Stomach (tissue), 9 donors: Measurements from ENCODE around the gene VPS52. TPM values are rescaled to one million over a fixed set of nuclear protein-coding genes. Genes with fewer than 3 reads are reported as not detected.

Experiments
- DNase-seq, 2 donors: peaks; one replicate each; pipeline versions ENCODE4 v3.0.0 to v3.0.0-alpha.2; 2013 to 2019
- H3K27ac ChIP-seq, 5 donors: fragments of 200-600 bp in 4 of 5; sonication (generic) in 4 of 5; one replicate each; pipeline ENCODE4 v1.5.1; 2013 to 2019; ENCODE audit warnings: mild to moderate bottlenecking in 1 of 5, moderate library complexity in 1 of 5
- H3K27me3 ChIP-seq, 3 donors: fragments of 200-600 bp; sonication (generic); one replicate each; pipeline ENCODE4 v1.5.1; 2017 to 2019; ENCODE audit warnings: mixed run types in 1 of 3
- H3K36me3 ChIP-seq, 4 donors: fragments of 200-600 bp; sonication (generic); 1 replicate in 3 of 4; 2 replicates in 1 of 4; pipeline ENCODE4 v1.5.1; 2016 to 2019
- H3K4me1 ChIP-seq, 4 donors: fragments of 200-600 bp; sonication (generic); one replicate each; pipeline ENCODE4 v1.5.1; 2016 to 2019
- H3K4me3 ChIP-seq, 4 donors: fragments of 200-600 bp; sonication (generic) in 3 of 4; one replicate each; pipeline ENCODE4 v1.5.1; 2016 to 2019; ENCODE audit warnings: mild to moderate bottlenecking in 1 of 4
- H3K9me3 ChIP-seq, 4 donors: fragments of 200-600 bp; sonication (generic); one replicate each; pipeline ENCODE4 v1.5.1; 2016 to 2019
- CTCF ChIP-seq, 7 experiments: fragments of 450-650 bp in 4 of 7; fragments of 200-600 bp in 3 of 7; sonication (generic) in 3 of 7; IDR thresholded peaks; one replicate each; pipeline ENCODE4 v1.5.1; 2016 to 2019; ENCODE audit warnings: antibody characterized with exemption in 7 of 7, control low read depth in 2 of 7, mild to moderate bottlenecking in 1 of 7
- EP300 ChIP-seq: sonication (generic); formaldehyde crosslinking; IDR thresholded peaks from one replicate; pipeline ENCODE4 v1.6.1; 2017; ENCODE audit warnings: antibody characterized with exemption
- POLR2A ChIP-seq, 4 donors: fragments of 450-650 bp; IDR thresholded peaks; one replicate each; pipeline ENCODE4 v1.6.1; 2016; ENCODE audit warnings: antibody characterized with exemption in 4 of 4, control low read depth in 2 of 4, mild to moderate bottlenecking in 1 of 4, moderate library complexity in 1 of 4
- POLR2AphosphoS5 ChIP-seq, 3 donors: sonication (generic); formaldehyde crosslinking; IDR thresholded peaks; one replicate each; pipeline ENCODE4 v1.6.1; 2016; ENCODE audit warnings: antibody characterized with exemption in 3 of 3
- WGBS, 5 donors: extraction: QIAGEN DNeasy Blood & Tissue Kit in 3 of 5; methylation state at CpG; one replicate each; pipeline versions ENCODE4 v1.1.5 to v1.1.7; 2013 to 2018; 5-methylcytosine and 5-hydroxymethylcytosine counted together
- intact Hi-C: fragments of 100-400 bp; cut with DNase I; formaldehyde crosslinking; loops from one replicate; pipeline ENCODE4 v1.15.1; 2023; ENCODE audit warnings: low total_unique reads
- polyA plus RNA-seq, 3 donors: library from polyadenylated mRNA; stranded (reverse); fragments of 200-250 nt; gene quantifications; one replicate each; pipeline ENCODE4 v1.2.3, GENCODE V29; 2013
- total RNA-seq, 5 donors: library from RNA; depleted of rRNA; stranded (reverse); fragments of >200 nt; gene quantifications; one replicate each; pipeline versions ENCODE4 v1.1.0 to v1.2.3, GENCODE V29; 2014 to 2016
- donor health status: healthy with polysubstance abuse.
- donor health status: Bipolar disorder and iron deficiency.
- donor health status: healthy.

Gene VPS52
- total and polyA plus RNA-seq, 8 donors, result 22.6 to 89.3 (median 46.5) TPM

- DNase-seq, result peak; percentile 48 to 87
- 1 to 2% (median 2%) methylated on average over 18 to 29 of the region's 29 CpGs for WGBS, 5 donors
- H3K27me3 ChIP-seq, result no peaks in the 10 kb centered on the region
- intact Hi-C loops, result no loop called here
- peak overlapping the region; percentile 87 to 97 (median 95) for H3K27ac ChIP-seq
- TF ChIP-seq POLR2AphosphoS5 (IDR thresholded peaks at IDR 0.05) (peak in 1 of 3 donors; percentile 7), CTCF (IDR thresholded peaks at IDR 0.05) (no peak)
- peaks cover 32 to 69% (median 54%) of the 10 kb centered on the region in 4 donors for H3K4me1 ChIP-seq
- H3K4me3 ChIP-seq, result peak overlapping the region; percentile 63 to 85 (median 71)
- no peaks in the 10 kb centered on the region for H3K9me3 ChIP-seq
- peaks cover 12 to 45% (median 41%) of the 10 kb centered on the region in 4 donors for H3K36me3 ChIP-seq
Measured at GRCh38 chr6:33207552-33208090, 64.1 kb downstream of the VPS52 start.

- no peaks in the 10 kb centered on the region for H3K9me3 ChIP-seq
- DNase-seq, result peak in 1 of 2 donors; percentile 69
- peak overlapping the region; percentile 63 to 85 (median 71) for H3K4me3 ChIP-seq
- H3K4me1 ChIP-seq, result peaks cover 35 to 69% (median 55%) of the 10 kb centered on the region in 4 donors
- WGBS, 5 donors, result 22 to 35% (median 30%) methylated on average over 14 to 20 of the region's 20 CpGs
- no peaks in the 10 kb centered on the region for H3K27me3 ChIP-seq
- TF ChIP-seq EP300 (no peak), CTCF (IDR thresholded peaks at IDR 0.05) (no peak), POLR2A (IDR thresholded peaks at IDR 0.05) (no peak), POLR2AphosphoS5 (IDR thresholded peaks at IDR 0.05) (no peak)
- H3K27ac ChIP-seq, result peak overlapping the region in 4 of 5 donors; percentile 87 to 96 (median 94)
- intact Hi-C loops, result no loop called here
- peaks cover 17 to 47% (median 45%) of the 10 kb centered on the region in 4 donors for H3K36me3 ChIP-seq
Measured at GRCh38 chr6:33206864-33207551, 64.7 kb downstream of the VPS52 start.

GRCh38 chr6:33206027-33206863 is 65.4 kb downstream of the VPS52 start:
- intact Hi-C loops, result no loop called here
- H3K27me3 ChIP-seq, result no peaks in the 10 kb centered on the region
- 71 to 89% (median 79%) methylated on average over 3 of the region's 3 CpGs for WGBS, 5 donors
- no peak overlapping the region for H3K27ac ChIP-seq
- peaks cover 43 to 73% (median 62%) of the 10 kb centered on the region in 4 donors for H3K4me1 ChIP-seq
- no peak overlapping the region for H3K4me3 ChIP-seq
- H3K36me3 ChIP-seq, result peaks cover 17 to 43% (median 42%) of the 10 kb centered on the region in 4 donors
- no peak for TF ChIP-seq POLR2AphosphoS5 (IDR thresholded peaks at IDR 0.05)
- DNase-seq, result no peak
- no peaks in the 10 kb centered on the region for H3K9me3 ChIP-seq

GRCh38 chr6:33205191-33206026 is 66.3 kb downstream of the VPS52 start:
- Histone ChIP-seq H3K4me3 (peak overlapping the region; percentile 59 to 83 (median 72)), H3K36me3 (peaks cover 17 to 35% (median 33%) of the 10 kb centered on the region in 4 donors), H3K27me3 (no peaks in the 10 kb centered on the region), H3K27ac (peak overlapping the region; percentile 81 to 86 (median 83)), H3K9me3 (no peaks in the 10 kb centered on the region), H3K4me1 (peaks cover 43 to 75% (median 65%) of the 10 kb centered on the region in 4 donors)
- DNase-seq, result peak in 1 of 2 donors; percentile 54
- intact Hi-C loops, result no loop called here
- TF ChIP-seq POLR2A (IDR thresholded peaks at IDR 0.05) (no peak), EP300 (no peak), POLR2AphosphoS5 (IDR thresholded peaks at IDR 0.05) (no peak), CTCF (IDR thresholded peaks at IDR 0.05) (no peak)
- WGBS, 5 donors, result 30 to 42% (median 38%) methylated on average over 17 of the region's 17 CpGs
